ENCODE measurements around the gene DYNLT2B. TPM values are rescaled to one million over a fixed set of nuclear protein-coding genes. Genes with fewer than 3 reads are reported as not detected.
"Not testable (repeated sequence)": the region's sequence is repeated elsewhere in the genome, so short reads cannot be mapped to it uniquely, and the experiment has no call there.

Gene DYNLT2B
- total RNA-seq (1 to 10 TPM in 1 of 5 donors, not detected in 4; 3.3 TPM), polyA plus RNA-seq (10 to 100 TPM in 2 of 3 donors, 1 to 10 TPM in 1; 9.5 to 23.0 (median 16.0) TPM)
- long read RNA-seq, donor 1, partial matches to known transcripts: 0 of 3 reads
- long read RNA-seq, donor 1, other reads (novel, unspliced or antisense): 0 of 3 reads
- long read RNA-seq, donor 2, partial matches to known transcripts: 0 of 8 reads
- long read RNA-seq, donor 2, other reads (novel, unspliced or antisense): 0 of 8 reads
- long read RNA-seq, donor 3, partial matches to known transcripts: 0 of 6 reads
- long read RNA-seq, donor 3, other reads (novel, unspliced or antisense): 0 of 6 reads
- long read RNA-seq, donor 4, partial matches to known transcripts: 0 of 1 reads
- long read RNA-seq, donor 4, other reads (novel, unspliced or antisense): 0 of 1 reads
- long read RNA-seq, donor 5, transcript TCTEX1D2-201 (5 exons, 673 nt): major isoform, 5 of 9 reads
- long read RNA-seq, donor 5, partial matches to known transcripts: 0 of 9 reads
- long read RNA-seq, donor 5, other reads (novel, unspliced or antisense): 0 of 9 reads
- long read RNA-seq, donor 6: 0 reads
- long read RNA-seq, donor 7, transcript TCTEX1D2-201 (5 exons, 673 nt): major isoform, 11 of 12 reads
- long read RNA-seq, donor 7, partial matches to known transcripts: 0 of 12 reads
- long read RNA-seq, donor 7, other reads (novel, unspliced or antisense): 0 of 12 reads
- long read RNA-seq, donor 8, transcript TCTEX1D2-201 (5 exons, 673 nt): major isoform, 8 of 9 reads
- long read RNA-seq, donor 8, partial matches to known transcripts: 0 of 9 reads
- long read RNA-seq, donor 8, other reads (novel, unspliced or antisense): 0 of 9 reads
- long read RNA-seq, donor 9, transcript TCTEX1D2-204 (2 exons, 457 nt): minor isoform, 5 of 15 reads
- long read RNA-seq, donor 9, transcript TCTEX1D2-201 (5 exons, 673 nt): major isoform, 7 of 15 reads
- long read RNA-seq, donor 9, partial matches to known transcripts: 0 of 15 reads
- long read RNA-seq, donor 9, other reads (novel, unspliced or antisense): 0 of 15 reads
- long read RNA-seq, donor 10, partial matches to known transcripts: 0 of 5 reads
- long read RNA-seq, donor 10, other reads (novel, unspliced or antisense): 0 of 5 reads

- Histone ChIP-seq H3K4me1 (peaks cover 0 to 15% (median 8%) of the 10 kb centered on the region in 4 donors), H3K27ac (peak within 1 kb of the TSS; percentile 89 to 92 (median 92)), H3K36me3 (no peaks in the 10 kb centered on the region), H3K4me3 (peak within 1 kb of the TSS; percentile 67 to 94 (median 84)), H3K9me3 (no peaks in the 10 kb centered on the region), H3K27me3 (no peaks in the 10 kb centered on the region)
- peak; percentile 90 to 98 for DNase-seq
- WGBS, 5 donors: 0 to 1% (median 0%) methylated on average over 23 to 92 of the region's 92 CpGs
- TF ChIP-seq EP300 (IDR thresholded peaks at IDR 0.05) (no peak), CTCF (IDR thresholded peaks at IDR 0.05) (no peak), POLR2AphosphoS5 (IDR thresholded peaks at IDR 0.05) (peak; percentile 71 to 88 (median 87)), POLR2A (IDR thresholded peaks at IDR 0.05) (peak in 1 of 4 donors; percentile 66)
- intact Hi-C loops (cut with DNase I; ENCODE audit: low total_unique reads): no loop called here
Observed at GRCh38 chr3:196317687-196318467, at the start of gene DYNLT2B. Gene DYNLT2B, minus strand, starts transcription at chr3:196318240. Its CDS starts 88 bp downstream, at chr3:196318152.

GRCh38 chr3:196365736-196366135, 47.7 kb upstream of the DYNLT2B start:
- Histone ChIP-seq H3K9me3 (no peaks in the 10 kb centered on the region), H3K36me3 (peaks cover 23 to 92% (median 84%) of the 10 kb centered on the region in 4 donors), H3K27ac (no peak overlapping the region), H3K27me3 (no peaks in the 10 kb centered on the region), H3K4me1 (peaks cover 0 to 6% (median 2%) of the 10 kb centered on the region in 4 donors), H3K4me3 (no peak overlapping the region)
- intact Hi-C loops (cut with DNase I; ENCODE audit: low total_unique reads): no loop called here
- DNase-seq: no peak
- TF ChIP-seq CTCF (IDR thresholded peaks at IDR 0.05) (no peak), POLR2A (IDR thresholded peaks at IDR 0.05) (no peak), EP300 (IDR thresholded peaks at IDR 0.05) (no peak), POLR2AphosphoS5 (IDR thresholded peaks at IDR 0.05) (no peak)
- 83 to 91% (median 88%) methylated on average over 4 of the region's 4 CpGs for WGBS, 5 donors

GRCh38 chr3:196360586-196360985, 42.5 kb upstream of the DYNLT2B start:
- DNase-seq: no peak
- no peak for TF ChIP-seq CTCF (IDR thresholded peaks at IDR 0.05)
- TF ChIP-seq EP300 (IDR thresholded peaks at IDR 0.05): no peak
- no peak for TF ChIP-seq POLR2AphosphoS5 (IDR thresholded peaks at IDR 0.05)
- TF ChIP-seq POLR2A (IDR thresholded peaks at IDR 0.05): no peak
- intact Hi-C loops (cut with DNase I; ENCODE audit: low total_unique reads): no loop called here
- H3K4me1 ChIP-seq: peaks cover 0 to 6% (median 3%) of the 10 kb centered on the region in 4 donors
- WGBS, 5 donors: 85 to 94% (median 91%) methylated on average over 7 of the region's 7 CpGs
- H3K27ac ChIP-seq: no peak overlapping the region
- H3K36me3 ChIP-seq: peaks cover 41 to 94% (median 84%) of the 10 kb centered on the region in 4 donors
- no peaks in the 10 kb centered on the region for H3K9me3 ChIP-seq
- H3K4me3 ChIP-seq: no peak overlapping the region
- H3K27me3 ChIP-seq: no peaks in the 10 kb centered on the region

- H3K27ac ChIP-seq; H3K4me3 ChIP-seq; DNase-seq; H3K27me3 ChIP-seq; intact Hi-C loops (cut with DNase I; ENCODE audit: low total_unique reads); H3K4me1 ChIP-seq; H3K9me3 ChIP-seq: not testable (repeated sequence)
- 91 to 99% (median 98%) methylated on average over 4 of the region's 4 CpGs for WGBS, 5 donors
- H3K36me3 ChIP-seq: peaks cover 44 to 99% (median 98%) of the 10 kb centered on the region in 4 donors
Observed at GRCh38 chr3:196358540-196358939, 40.5 kb upstream of the DYNLT2B start.

All from stomach (tissue), 19 donors.